Tibial artery (tissue), 4 donors: ENCODE results near the gene RETSAT.
A peak's percentile ranks its signal among the peaks of the same experiment; 100 is the strongest.

Experiments used
- DNase-seq, 2 donors: peaks; one replicate each; pipeline ENCODE4 v3.0.0-alpha.2; 2019
- H3K27ac ChIP-seq, 2 donors: fragments of 200-600 bp; sonication (generic) in 1 of 2; 1 replicate in 1 of 2; 2 replicates in 1 of 2; pipeline ENCODE4 v1.5.1; 2018 to 2019; ENCODE audit warnings: mild to moderate bottlenecking in 1 of 2
- H3K27me3 ChIP-seq, 2 donors: fragments of 200-600 bp; sonication (generic) in 1 of 2; one replicate each; pipeline versions ENCODE4 v1.5.1 to v1.6.0; 2016 to 2019
- H3K36me3 ChIP-seq, 3 donors: fragments of 200-600 bp; sonication (generic) in 2 of 3; one replicate each; pipeline ENCODE4 v1.5.1; 2016 to 2019; ENCODE audit warnings: mild to moderate bottlenecking in 2 of 3
- H3K4me1 ChIP-seq, 4 donors: fragments of 200-600 bp; sonication (generic) in 2 of 4; 1 replicate in 3 of 4; 2 replicates in 1 of 4; pipeline ENCODE4 v1.5.1; 2016 to 2019
- H3K4me3 ChIP-seq, 2 donors: fragments of 200-600 bp; sonication (generic) in 1 of 2; 1 replicate in 1 of 2; 2 replicates in 1 of 2; pipeline ENCODE4 v1.5.1; 2018 to 2019; ENCODE audit warnings: mild to moderate bottlenecking in 2 of 2
- H3K9me3 ChIP-seq, 3 donors: fragments of 200-600 bp; sonication (generic) in 1 of 3; one replicate each; pipeline ENCODE4 v1.5.1; 2016 to 2019
- intact Hi-C: fragments of 100-400 bp; cut with DNase I; formaldehyde crosslinking; loops from one replicate; pipeline ENCODE4 v1.15.0; 2023; ENCODE audit warnings: low total_unique reads
- TF ChIP-seq, protein P1 (sequence below), 2 experiments: fragments of 200-600 bp in 1 of 2; fragments of 450-650 bp in 1 of 2; IDR thresholded peaks; one replicate each; pipeline ENCODE4 v1.5.1; 2017 to 2019; ENCODE audit warnings: antibody characterized with exemption in 2 of 2, mild to moderate bottlenecking in 1 of 2, moderate library complexity in 1 of 2

The RETSAT gene

DNA sequence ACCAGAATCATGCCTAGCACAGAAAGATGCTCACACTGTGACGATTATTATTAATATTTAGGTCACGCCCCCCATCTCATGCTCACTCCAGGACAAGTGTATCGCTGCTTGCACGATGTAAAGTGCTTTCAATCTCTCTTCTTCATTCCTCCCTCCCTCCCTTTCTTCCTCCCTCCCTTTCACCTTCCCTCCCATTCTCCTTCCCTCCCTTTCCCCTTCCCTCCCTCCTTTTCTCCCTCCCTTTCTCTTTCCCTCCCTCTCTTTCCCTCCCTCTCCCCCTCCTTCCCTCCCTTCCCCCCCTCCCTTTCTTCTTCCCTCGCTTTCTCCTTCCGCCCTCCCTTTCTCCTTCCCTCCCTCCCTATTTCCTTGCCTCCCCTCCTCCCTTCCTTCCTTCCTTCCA, 46.1 kb downstream of the RETSAT start:
- Histone ChIP-seq H3K27ac (peak overlapping the region in 1 of 2 donors; percentile 63), H3K27me3 (no peaks in the 10 kb centered on the region), H3K4me1 (peaks cover 0 to 12% (median 9%) of the 10 kb centered on the region in 4 donors), H3K36me3 (peaks cover 18 to 66% (median 53%) of the 10 kb centered on the region in 3 donors), H3K4me3 (no peak overlapping the region), H3K9me3 (no peaks in the 10 kb centered on the region)
- intact Hi-C loops: no loop called here
- TF ChIP-seq, protein P1, sequence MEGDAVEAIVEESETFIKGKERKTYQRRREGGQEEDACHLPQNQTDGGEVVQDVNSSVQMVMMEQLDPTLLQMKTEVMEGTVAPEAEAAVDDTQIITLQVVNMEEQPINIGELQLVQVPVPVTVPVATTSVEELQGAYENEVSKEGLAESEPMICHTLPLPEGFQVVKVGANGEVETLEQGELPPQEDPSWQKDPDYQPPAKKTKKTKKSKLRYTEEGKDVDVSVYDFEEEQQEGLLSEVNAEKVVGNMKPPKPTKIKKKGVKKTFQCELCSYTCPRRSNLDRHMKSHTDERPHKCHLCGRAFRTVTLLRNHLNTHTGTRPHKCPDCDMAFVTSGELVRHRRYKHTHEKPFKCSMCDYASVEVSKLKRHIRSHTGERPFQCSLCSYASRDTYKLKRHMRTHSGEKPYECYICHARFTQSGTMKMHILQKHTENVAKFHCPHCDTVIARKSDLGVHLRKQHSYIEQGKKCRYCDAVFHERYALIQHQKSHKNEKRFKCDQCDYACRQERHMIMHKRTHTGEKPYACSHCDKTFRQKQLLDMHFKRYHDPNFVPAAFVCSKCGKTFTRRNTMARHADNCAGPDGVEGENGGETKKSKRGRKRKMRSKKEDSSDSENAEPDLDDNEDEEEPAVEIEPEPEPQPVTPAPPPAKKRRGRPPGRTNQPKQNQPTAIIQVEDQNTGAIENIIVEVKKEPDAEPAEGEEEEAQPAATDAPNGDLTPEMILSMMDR (IDR thresholded peaks at IDR 0.05): no peak
- DNase-seq: no peak

DNA sequence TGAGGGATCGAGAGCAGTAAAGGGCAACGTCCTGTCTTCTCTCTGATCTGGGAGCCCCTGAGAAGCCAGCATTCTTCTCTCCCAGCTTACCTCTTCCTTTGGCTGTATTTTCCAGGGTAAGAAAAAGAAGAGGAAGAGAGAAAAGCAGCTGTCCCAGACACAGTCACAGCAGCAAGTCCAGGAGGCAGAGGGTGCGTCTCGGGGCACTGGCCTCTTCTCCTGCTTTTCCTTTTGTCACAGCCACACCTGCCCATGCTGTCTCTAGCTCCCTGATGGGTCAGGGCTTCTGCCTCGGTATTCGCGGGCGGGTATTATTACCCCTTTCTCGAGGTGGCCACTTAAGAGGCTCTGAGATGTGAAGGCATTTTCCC, 46.8 kb downstream of the RETSAT start:
- Histone ChIP-seq H3K27ac (no peak overlapping the region), H3K4me3 (no peak overlapping the region), H3K4me1 (peaks cover 0 to 12% (median 9%) of the 10 kb centered on the region in 4 donors), H3K27me3 (no peaks in the 10 kb centered on the region), H3K9me3 (no peaks in the 10 kb centered on the region), H3K36me3 (peaks cover 18 to 70% (median 59%) of the 10 kb centered on the region in 3 donors)
- intact Hi-C loops: no loop called here
- TF ChIP-seq, protein P1 (IDR thresholded peaks at IDR 0.05): no peak
- no peak for DNase-seq

DNA sequence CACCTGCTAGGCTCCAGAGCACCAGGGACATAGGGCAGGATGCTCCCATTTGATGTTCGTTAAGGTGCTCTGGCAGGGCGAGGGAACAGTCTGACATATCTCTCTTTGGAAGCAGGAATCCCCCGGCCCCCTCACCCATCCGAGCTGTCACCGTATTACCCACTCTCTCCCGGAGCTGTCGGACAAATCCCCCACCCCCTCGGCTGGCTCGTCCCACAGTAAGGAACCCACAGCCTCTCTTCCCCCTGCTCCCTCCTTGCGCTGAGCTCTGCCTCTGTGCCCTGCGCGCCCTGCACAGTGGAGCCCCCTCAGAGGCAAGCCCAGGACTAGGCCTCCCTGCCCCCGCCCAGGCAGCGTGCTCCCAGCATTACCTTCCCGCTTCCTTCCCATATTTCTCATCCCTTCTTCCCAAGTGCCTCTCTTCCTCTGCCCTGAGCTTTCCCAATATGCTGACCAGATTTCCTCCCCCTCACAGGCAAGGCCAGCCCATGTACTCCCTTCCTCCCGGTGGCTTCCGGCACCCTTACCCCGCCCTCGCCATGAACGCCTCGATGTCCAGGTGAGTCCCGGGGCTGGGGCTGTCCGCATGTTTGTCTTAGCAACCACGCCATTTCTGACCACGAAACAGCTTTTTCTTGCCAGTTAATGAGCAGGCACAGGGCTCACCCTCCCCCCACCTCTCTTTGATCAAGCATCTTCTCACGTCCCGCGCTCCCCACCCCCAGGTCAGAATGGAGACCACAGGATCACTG, 50.4 kb downstream of the RETSAT start:
- TF ChIP-seq, protein P1 (IDR thresholded peaks at IDR 0.05): no peak
- peaks cover 0 to 7% (median 5%) of the 10 kb centered on the region in 4 donors for H3K4me1 ChIP-seq
- H3K36me3 ChIP-seq: peaks cover 18 to 58% (median 56%) of the 10 kb centered on the region in 3 donors
- no peak overlapping the region for H3K4me3 ChIP-seq
- no peaks in the 10 kb centered on the region for H3K9me3 ChIP-seq
- peak in 1 of 2 donors; percentile 43 for DNase-seq
- intact Hi-C loops: no loop called here
- no peak overlapping the region for H3K27ac ChIP-seq
- no peaks in the 10 kb centered on the region for H3K27me3 ChIP-seq

DNA sequence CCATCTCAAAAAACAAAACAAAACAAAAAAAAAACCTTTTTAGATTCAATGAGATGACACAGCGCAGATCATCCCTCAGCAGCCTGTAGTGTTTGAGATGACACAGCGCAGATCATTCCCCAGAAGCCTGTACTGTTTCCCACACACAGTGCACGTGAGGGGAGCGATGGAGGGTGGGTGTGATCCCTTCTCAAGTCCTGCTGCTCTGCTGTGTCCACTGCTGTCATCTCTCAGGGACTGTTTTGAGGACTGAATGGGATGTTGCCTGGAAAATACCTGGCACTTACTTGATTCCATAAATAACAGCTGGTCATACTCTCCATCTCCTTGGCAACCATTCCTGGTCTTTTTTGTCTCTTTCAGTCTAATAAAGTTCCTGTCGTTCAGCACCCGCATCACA, 52.2 kb downstream of the RETSAT start:
- TF ChIP-seq, protein P1 (IDR thresholded peaks at IDR 0.05): no peak
- Histone ChIP-seq H3K36me3 (peaks cover 18 to 49% (median 46%) of the 10 kb centered on the region in 3 donors), H3K4me3 (no peak overlapping the region), H3K27me3 (no peaks in the 10 kb centered on the region), H3K27ac (no peak overlapping the region), H3K4me1 (no peaks in the 10 kb centered on the region), H3K9me3 (no peaks in the 10 kb centered on the region)
- no peak for DNase-seq
- intact Hi-C loops: no loop called here
